Measurements from ENCODE around the gene SUPT20HL2. TPM values are rescaled to one million over a fixed set of nuclear protein-coding genes. Genes with fewer than 3 reads are reported as not detected.

Gene SUPT20HL2
- total RNA-seq, 1 experiment from 2014 or later = not detected

DNA sequence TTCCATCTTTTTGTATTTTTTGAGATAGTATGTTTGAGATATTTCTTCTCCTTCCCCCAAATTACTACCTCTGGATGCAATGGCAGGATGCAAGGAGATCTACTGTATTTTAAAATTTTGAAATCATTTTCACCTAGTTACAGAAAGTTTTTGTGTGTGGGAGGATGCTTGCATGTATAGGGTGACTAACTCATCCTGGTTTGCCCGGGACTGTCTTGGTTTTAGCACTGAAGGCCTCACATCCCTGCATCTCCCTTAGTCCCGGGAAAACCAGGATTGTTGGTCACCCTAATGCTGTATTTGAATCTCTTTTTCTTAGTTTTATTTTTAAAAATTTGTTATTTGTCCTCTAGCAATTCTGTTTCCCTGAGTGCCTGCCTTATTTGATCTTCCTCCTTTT lies 12.1 kb downstream of the SUPT20HL2 start:
- no peak overlapping the region for H3K23ac ChIP-seq (ENCODE audit: insufficient read length, low read depth, low read length)
- Mint-ChIP-seq H3K27me3 (ENCODE audit: low read depth) (no peaks in the 10 kb centered on the region), H3K4me3 (no peak overlapping the region)

More for the DNA sequence above, 12.1 kb downstream of the SUPT20HL2 start:
- Histone ChIP-seq H3K14ac (ENCODE audit: insufficient read depth, low read length) (no peak overlapping the region), H4K8ac (replicated peaks; ENCODE audit: insufficient read length, low read depth, low read length) (no peak overlapping the region), H2BK5ac (ENCODE audit: insufficient read length, low read length) (no peak overlapping the region), H3K4ac (ENCODE audit: low read depth, low read length) (no peak overlapping the region), H3T11ph (ENCODE audit: low read length) (no peak overlapping the region), H3K4me1 (ENCODE audit: insufficient read depth, low read length) (peaks cover 7% of the 10 kb centered on the region; the same call in 1 of the 2 replicates), H3K79me2 (ENCODE audit: insufficient read depth, low read length) (no peaks in the 10 kb centered on the region), H3K27me3 (ENCODE audit: insufficient read depth, low read length) (no peaks in the 10 kb centered on the region), H4K91ac (ENCODE audit: insufficient read length, low read depth, low read length) (no peak overlapping the region), H2BK120ac (ENCODE audit: low read depth, low read length, poor library complexity, severe bottlenecking) (no peak overlapping the region), H4K20me1 (ENCODE audit: control insufficient read depth, insufficient read depth, insufficient read length) (no peaks in the 10 kb centered on the region), H4K5ac (ENCODE audit: insufficient read length, low read depth, low read length) (no peak overlapping the region), H2BK20ac (ENCODE audit: low read depth, low read length, poor library complexity, severe bottlenecking) (no peak overlapping the region), H2BK12ac (ENCODE audit: insufficient read length, low read depth, low read length) (no peak overlapping the region), H2AK5ac (ENCODE audit: insufficient read length, low read length) (no peak overlapping the region), H3K4me2 (ENCODE audit: insufficient read depth, insufficient read length, low read length) (no peak overlapping the region), H2BK15ac (ENCODE audit: low read depth, low read length) (no peak overlapping the region), H3K9ac (ENCODE audit: extremely low read depth, insufficient read length, low read length) (no peak overlapping the region), H3K9me3 (ENCODE audit: control insufficient read depth, low read depth, low read length) (no peaks in the 10 kb centered on the region), H3K56ac (ENCODE audit: insufficient read length, low read depth, low read length) (no peak overlapping the region), H3K27ac (ENCODE audit: insufficient read length, low read depth, low read length) (no peak overlapping the region), H3K23me2 (ENCODE audit: insufficient read length, low read depth, low read length, poor library complexity, severe bottlenecking) (no peaks in the 10 kb centered on the region), H2AFZ (ENCODE audit: low read length) (no peak overlapping the region), H3K79me1 (ENCODE audit: insufficient read depth, low read depth, low read length, poor library complexity, severe bottlenecking) (no peaks in the 10 kb centered on the region), H3K18ac (ENCODE audit: insufficient read length, low read depth, low read length) (no peak overlapping the region)
- DNase-seq = no peak
- no CpG with 5 or more reads among the region's 2 CpGs for WGBS (ENCODE audit: extremely low coverage, insufficient read length, low lambda C conversion rate)
- H3K4me1 Mint-ChIP-seq = peaks cover 20 to 29% of the 10 kb centered on the region in 2 experiments
- H3K36me3 Mint-ChIP-seq (ENCODE audit: insufficient read depth in 1 of 3, low read depth in 3 of 3) = no peaks in the 10 kb centered on the region
- TF ChIP-seq, protein P1, sequence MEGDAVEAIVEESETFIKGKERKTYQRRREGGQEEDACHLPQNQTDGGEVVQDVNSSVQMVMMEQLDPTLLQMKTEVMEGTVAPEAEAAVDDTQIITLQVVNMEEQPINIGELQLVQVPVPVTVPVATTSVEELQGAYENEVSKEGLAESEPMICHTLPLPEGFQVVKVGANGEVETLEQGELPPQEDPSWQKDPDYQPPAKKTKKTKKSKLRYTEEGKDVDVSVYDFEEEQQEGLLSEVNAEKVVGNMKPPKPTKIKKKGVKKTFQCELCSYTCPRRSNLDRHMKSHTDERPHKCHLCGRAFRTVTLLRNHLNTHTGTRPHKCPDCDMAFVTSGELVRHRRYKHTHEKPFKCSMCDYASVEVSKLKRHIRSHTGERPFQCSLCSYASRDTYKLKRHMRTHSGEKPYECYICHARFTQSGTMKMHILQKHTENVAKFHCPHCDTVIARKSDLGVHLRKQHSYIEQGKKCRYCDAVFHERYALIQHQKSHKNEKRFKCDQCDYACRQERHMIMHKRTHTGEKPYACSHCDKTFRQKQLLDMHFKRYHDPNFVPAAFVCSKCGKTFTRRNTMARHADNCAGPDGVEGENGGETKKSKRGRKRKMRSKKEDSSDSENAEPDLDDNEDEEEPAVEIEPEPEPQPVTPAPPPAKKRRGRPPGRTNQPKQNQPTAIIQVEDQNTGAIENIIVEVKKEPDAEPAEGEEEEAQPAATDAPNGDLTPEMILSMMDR (conservative IDR thresholded peaks at IDR 0.05) = no peak
- H3K9me3 Mint-ChIP-seq = no peaks in the 10 kb centered on the region
- no peak overlapping the region; a peak in 1 of 7 replicates for H3K27ac Mint-ChIP-seq
